ENCODE data around the gene SLC12A7. TPM values are rescaled to one million over a fixed set of nuclear protein-coding genes. Genes with fewer than 3 reads are reported as not detected.

SLC12A7 gene
- total RNA-seq, 2 donors from 2014 or later = 58.9 to 61.6 TPM

DNA sequence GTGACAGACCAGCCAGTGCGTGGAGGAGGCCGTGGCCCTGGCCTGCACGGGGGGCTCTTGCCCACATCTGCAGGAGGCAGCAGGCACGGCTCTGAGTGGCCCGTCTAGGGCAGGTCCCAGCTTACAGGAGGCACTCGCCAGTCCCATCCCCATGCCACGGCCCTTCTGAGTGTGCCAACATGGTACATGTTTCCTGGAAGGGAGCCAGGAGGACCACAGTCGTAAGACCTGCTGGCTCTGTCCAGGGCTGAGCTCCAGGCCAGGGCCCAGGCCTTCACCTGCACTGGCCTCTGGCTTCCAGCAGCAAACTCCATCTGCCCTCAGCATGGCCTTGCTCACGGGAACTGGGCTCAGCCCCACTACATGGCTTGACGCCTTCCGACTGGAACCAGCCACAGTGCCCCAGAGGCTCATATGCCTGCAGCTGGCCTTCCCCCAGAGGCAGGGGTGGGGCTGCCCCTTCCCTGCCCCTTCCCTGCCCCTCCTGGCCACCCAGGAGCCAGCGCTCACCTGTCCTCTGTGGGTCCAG lies 99.5 kb downstream of the SLC12A7 start:
- TF ChIP-seq CTCF (conservative IDR thresholded peaks at IDR 0.05) = no peak
- no peak overlapping the region for H3K27ac Mint-ChIP-seq
- WGBS, 2 experiments (ENCODE audit: insufficient coverage in 1 of 2, insufficient read length in 1 of 2) = 93 to 94% methylated on average over 9 to 12 of the region's 12 CpGs
- no peaks in the 10 kb centered on the region for H3K36me3 Mint-ChIP-seq (ENCODE audit: low read depth)
- Histone ChIP-seq H3K27me3 (ENCODE audit: control insufficient read depth, insufficient read depth, low read length, poor library complexity, severe bottlenecking) (peaks cover 28% of the 10 kb centered on the region), H3K9me3 (ENCODE audit: control insufficient read depth, low read length) (no peaks in the 10 kb centered on the region), H3K27ac (ENCODE audit: low read depth, low read length) (no peak overlapping the region), H3K9ac (ENCODE audit: extremely low read depth, low read length, poor library complexity, severe bottlenecking) (no peak overlapping the region), H3K4me1 (ENCODE audit: control insufficient read depth, insufficient read depth, low read length) (no peaks in the 10 kb centered on the region), H3K4me3 (ENCODE audit: low read length) (no peak overlapping the region), H3K36me3 (ENCODE audit: control insufficient read depth, insufficient read depth, low read length) (no peaks in the 10 kb centered on the region)
- DNase-seq = no peak
- H3K9me3 Mint-ChIP-seq = no peaks in the 10 kb centered on the region
- peaks cover 21% of the 10 kb centered on the region for H3K27me3 Mint-ChIP-seq (ENCODE audit: insufficient read depth)
- no peak overlapping the region for H3K4me3 Mint-ChIP-seq
- peaks cover 17% of the 10 kb centered on the region for H3K4me1 Mint-ChIP-seq

DNA sequence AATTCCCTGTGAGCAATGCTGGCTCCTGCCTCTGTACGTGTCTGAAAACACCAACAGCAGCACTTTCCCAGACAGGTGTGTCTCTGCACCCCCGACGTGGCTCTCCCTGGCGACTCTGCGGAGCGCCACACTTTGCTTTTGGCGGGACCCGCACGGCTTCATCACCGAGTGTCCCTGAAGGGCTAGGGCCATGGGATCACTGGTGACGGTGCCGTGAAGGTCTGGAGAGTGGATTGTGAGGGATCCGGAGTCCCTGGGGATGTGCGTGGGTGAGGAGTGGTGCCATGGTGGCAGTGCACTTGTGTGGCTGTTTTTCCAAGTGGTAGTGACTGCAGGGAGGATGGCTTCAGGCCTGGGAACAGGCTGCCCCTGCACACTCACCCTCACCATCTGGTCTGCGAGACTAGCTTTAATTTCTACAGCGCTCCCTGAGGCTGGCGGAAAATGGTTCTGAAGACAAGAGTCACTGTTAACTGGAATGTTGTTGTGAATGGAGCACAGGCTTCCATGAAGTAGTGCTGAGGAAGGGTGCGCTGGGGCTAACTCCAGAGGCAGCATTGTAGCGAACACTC lies 100.0 kb downstream of the SLC12A7 start:
- peaks cover 17% of the 10 kb centered on the region for H3K4me1 Mint-ChIP-seq
- WGBS, 2 experiments (ENCODE audit: insufficient coverage in 1 of 2, insufficient read length in 1 of 2) = 92 to 93% methylated on average over 14 to 19 of the region's 19 CpGs
- Histone ChIP-seq H3K9ac (ENCODE audit: extremely low read depth, low read length, poor library complexity, severe bottlenecking) (no peak overlapping the region), H3K27ac (ENCODE audit: low read depth, low read length) (no peak overlapping the region), H3K36me3 (ENCODE audit: control insufficient read depth, insufficient read depth, low read length) (no peaks in the 10 kb centered on the region), H3K27me3 (ENCODE audit: control insufficient read depth, insufficient read depth, low read length, poor library complexity, severe bottlenecking) (peaks cover 34% of the 10 kb centered on the region), H3K4me3 (ENCODE audit: low read length) (no peak overlapping the region), H3K4me1 (ENCODE audit: control insufficient read depth, insufficient read depth, low read length) (no peaks in the 10 kb centered on the region), H3K9me3 (ENCODE audit: control insufficient read depth, low read length) (no peaks in the 10 kb centered on the region)
- H3K36me3 Mint-ChIP-seq (ENCODE audit: low read depth) = no peaks in the 10 kb centered on the region
- H3K4me3 Mint-ChIP-seq = no peak overlapping the region
- no peak for TF ChIP-seq CTCF (conservative IDR thresholded peaks at IDR 0.05)
- H3K27ac Mint-ChIP-seq = no peak overlapping the region
- peaks cover 27% of the 10 kb centered on the region for H3K27me3 Mint-ChIP-seq (ENCODE audit: insufficient read depth)
- H3K9me3 Mint-ChIP-seq = no peaks in the 10 kb centered on the region
- no peak for DNase-seq

DNA sequence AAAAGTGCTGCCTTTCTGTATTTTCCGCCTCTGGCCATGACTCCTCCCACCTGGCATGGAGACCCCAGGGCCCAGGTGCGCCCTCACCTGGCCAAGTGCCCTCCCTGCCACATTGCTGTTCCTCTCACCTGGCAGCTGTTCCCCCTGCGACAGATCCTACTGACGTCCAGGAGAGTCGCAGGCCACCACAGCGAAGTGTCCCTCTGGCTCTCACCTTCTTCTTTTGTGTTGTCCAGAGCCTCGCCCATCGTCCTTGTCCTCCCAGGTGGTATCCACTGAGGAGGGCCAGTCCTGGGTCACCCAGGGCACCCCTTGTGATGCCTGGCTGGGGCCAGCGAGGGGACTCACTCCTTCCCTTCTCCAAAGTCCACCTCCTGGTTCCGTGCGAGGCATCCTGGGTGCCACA lies 100.6 kb downstream of the SLC12A7 start:
- H3K4me3 Mint-ChIP-seq = no peak overlapping the region
- H3K36me3 ChIP-seq (ENCODE audit: control insufficient read depth, insufficient read depth, low read length) = no peaks in the 10 kb centered on the region
- H3K4me3 ChIP-seq (ENCODE audit: low read length) = no peak overlapping the region
- 63 to 73% methylated on average over 10 to 11 of the region's 11 CpGs for WGBS, 2 experiments (ENCODE audit: insufficient coverage in 1 of 2, insufficient read length in 1 of 2)
- no peaks in the 10 kb centered on the region for H3K9me3 Mint-ChIP-seq
- H3K27me3 ChIP-seq (ENCODE audit: control insufficient read depth, insufficient read depth, low read length, poor library complexity, severe bottlenecking) = peaks cover 40% of the 10 kb centered on the region
- H3K36me3 Mint-ChIP-seq (ENCODE audit: low read depth) = no peaks in the 10 kb centered on the region
- no peak overlapping the region for H3K27ac ChIP-seq (ENCODE audit: low read depth, low read length)
- peaks cover 17% of the 10 kb centered on the region for H3K4me1 Mint-ChIP-seq
- DNase-seq = peak; percentile 95
- no peaks in the 10 kb centered on the region for H3K4me1 ChIP-seq (ENCODE audit: control insufficient read depth, insufficient read depth, low read length)
- peak; percentile 96 for TF ChIP-seq CTCF (conservative IDR thresholded peaks at IDR 0.05)
- H3K27ac Mint-ChIP-seq = no peak overlapping the region
- H3K9ac ChIP-seq (ENCODE audit: extremely low read depth, low read length, poor library complexity, severe bottlenecking) = no peak overlapping the region
- no peaks in the 10 kb centered on the region for H3K9me3 ChIP-seq (ENCODE audit: control insufficient read depth, low read length)
- H3K27me3 Mint-ChIP-seq (ENCODE audit: insufficient read depth) = peaks cover 33% of the 10 kb centered on the region

All from endodermal cell (in vitro differentiated cells).